ENCODE results near the gene TNNT3. TPM values are rescaled to one million over a fixed set of nuclear protein-coding genes. Genes with fewer than 3 reads are reported as not detected.

The TNNT3 gene
- total and polyA plus RNA-seq, 11 donors: 17.1 to 84.5 (median 46.4) TPM

- Histone ChIP-seq H3K27ac (no peak overlapping the region), H3K4me3 (no peak overlapping the region), H3K9me3 (no peaks in the 10 kb centered on the region), H3K27me3 (no peaks in the 10 kb centered on the region), H3K36me3 (no peaks in the 10 kb centered on the region), H3K4me1 (no peaks in the 10 kb centered on the region)
- intact Hi-C loops (cut with DNase I): no loop called here
- DNase-seq (no peak), ATAC-seq (peak in 3 of 4 donors; percentile 58 to 72 (median 70))
- TF ChIP-seq POLR2A (IDR thresholded peaks at IDR 0.05) (no peak), CTCF (IDR thresholded peaks at IDR 0.05) (no peak)
- no CpG with 5 or more reads among the region's 21 CpGs for WGBS, 4 donors
These were observed 49.5 kb downstream of the TNNT3 start for GRCh38 chr11:1969035-1969434.

GRCh38 chr11:1969776-1970175 is 50.3 kb downstream of the TNNT3 start:
- no peak for TF ChIP-seq CTCF (IDR thresholded peaks at IDR 0.05)
- TF ChIP-seq POLR2A (IDR thresholded peaks at IDR 0.05): no peak
- no peak overlapping the region for H3K4me3 ChIP-seq
- WGBS, 4 donors: no CpG with 5 or more reads among the region's 23 CpGs
- H3K36me3 ChIP-seq: no peaks in the 10 kb centered on the region
- no peaks in the 10 kb centered on the region for H3K27me3 ChIP-seq
- DNase-seq: no peak
- no peak overlapping the region for H3K27ac ChIP-seq
- intact Hi-C loops (cut with DNase I): no loop called here
- H3K4me1 ChIP-seq: no peaks in the 10 kb centered on the region
- H3K9me3 ChIP-seq: no peaks in the 10 kb centered on the region
- ATAC-seq: no peak

- H3K4me1 ChIP-seq: no peaks in the 10 kb centered on the region
- H3K9me3 ChIP-seq: no peaks in the 10 kb centered on the region
- no peak for ATAC-seq
- TF ChIP-seq CTCF (IDR thresholded peaks at IDR 0.05) (no peak), POLR2A (IDR thresholded peaks at IDR 0.05) (no peak)
- no peaks in the 10 kb centered on the region for H3K27me3 ChIP-seq
- H3K4me3 ChIP-seq: no peak overlapping the region
- H3K27ac ChIP-seq: no peak overlapping the region
- intact Hi-C loops (cut with DNase I): no loop called here
- no peaks in the 10 kb centered on the region for H3K36me3 ChIP-seq
- DNase-seq: peak in 2 of 5 donors; percentile 12 to 31
- WGBS, 4 donors: 72 to 88% (median 78%) methylated on average over 9 to 12 of the region's 15 CpGs
These were observed 51.5 kb downstream of the TNNT3 start for GRCh38 chr11:1970956-1971355.

GRCh38 chr11:1975185-1975584 is 55.7 kb downstream of the TNNT3 start:
- DNase-seq: no peak
- H3K27ac ChIP-seq: no peak overlapping the region
- TF ChIP-seq CTCF (IDR thresholded peaks at IDR 0.05) (no peak), POLR2A (IDR thresholded peaks at IDR 0.05) (no peak)
- no peak overlapping the region for H3K4me3 ChIP-seq
- H3K27me3 ChIP-seq: no peaks in the 10 kb centered on the region
- H3K36me3 ChIP-seq: no peaks in the 10 kb centered on the region
- ATAC-seq: no peak
- intact Hi-C loops (cut with DNase I): no loop called here
- H3K4me1 ChIP-seq: no peaks in the 10 kb centered on the region
- no peaks in the 10 kb centered on the region for H3K9me3 ChIP-seq
- no CpG with 5 or more reads among the region's 13 CpGs for WGBS, 4 donors

Data from heart left ventricle (tissue), 16 donors.